Skeletal muscle tissue (tissue), 4 donors: ENCODE measurements around the gene SERPINB4. TPM values are rescaled to one million over a fixed set of nuclear protein-coding genes. Genes with fewer than 3 reads are reported as not detected.
"Not testable (repeated sequence)": the region's sequence is repeated elsewhere in the genome, so short reads cannot be mapped to it uniquely, and the experiment has no call there.

Experiments used
- H3K27ac ChIP-seq: one replicate; pipeline ENCODE4 v1.7.0; 2013; ENCODE audit warnings: mild to moderate bottlenecking, low read depth, low read length, inconsistent platforms
- H3K27me3 ChIP-seq, 3 donors: one replicate each; pipeline ENCODE4 v1.7.0; 2013; ENCODE audit warnings: low read length in 3 of 3; ENCODE audit not compliant: control insufficient read depth in 3 of 3, insufficient read depth in 3 of 3
- H3K36me3 ChIP-seq, 3 donors: one replicate each; pipeline ENCODE4 v1.7.0; 2013; ENCODE audit warnings: low read length in 3 of 3; ENCODE audit not compliant: control insufficient read depth in 3 of 3, insufficient read depth in 3 of 3
- H3K4me1 ChIP-seq, 3 donors: one replicate each; pipeline ENCODE4 v1.7.0; 2013; ENCODE audit warnings: low read length in 3 of 3, mild to moderate bottlenecking in 3 of 3; ENCODE audit not compliant: control insufficient read depth in 3 of 3, insufficient read depth in 3 of 3
- H3K4me3 ChIP-seq, 3 donors: one replicate each; pipeline ENCODE4 v1.7.0; 2013; ENCODE audit warnings: low read length in 3 of 3
- H3K9ac ChIP-seq, 3 donors: one replicate each; pipeline ENCODE4 v1.7.0; 2013; ENCODE audit warnings: low read length in 3 of 3, mild to moderate bottlenecking in 3 of 3, moderate library complexity in 2 of 3, low read depth in 1 of 3
- H3K9me3 ChIP-seq, 3 donors: one replicate each; pipeline ENCODE4 v1.7.0; 2013; ENCODE audit warnings: low read length in 3 of 3; ENCODE audit not compliant: control insufficient read depth in 3 of 3
- total RNA-seq: library from RNA; depleted of rRNA; stranded (reverse); fragments of >200 nt; gene quantifications from one replicate; pipeline ENCODE4 v1.2.3, GENCODE V29; 2014
- donor health status: Osteomylitis.

The SERPINB4 gene
- total RNA-seq: not detected

DNA sequence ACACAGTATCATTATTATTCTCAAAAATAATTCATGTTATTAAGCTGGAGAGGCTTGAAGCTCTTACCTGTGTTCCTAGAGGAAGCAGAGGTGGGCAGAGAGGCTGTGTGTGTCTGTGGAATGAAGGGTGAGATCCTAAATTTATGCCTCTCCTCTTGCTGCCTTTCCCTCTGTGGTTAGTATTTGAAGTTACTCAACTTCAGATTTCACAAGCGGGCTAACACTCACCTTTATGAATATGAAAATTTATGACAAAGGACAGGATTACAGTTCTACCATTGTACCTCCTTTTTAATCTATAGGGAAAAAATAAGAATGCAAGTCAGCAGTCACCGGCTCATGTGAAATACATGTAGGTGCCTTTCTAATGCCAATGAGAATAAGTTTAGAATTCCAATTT, at the start of gene SERPINB4:
Gene SERPINB4, minus strand, starts transcription at position 115 of the 400 bp plus-strand sequence. CDS start 679 bp downstream, outside the sequence.
- H3K27ac ChIP-seq, H3K9ac ChIP-seq, H3K4me3 ChIP-seq, H3K27me3 ChIP-seq, H3K9me3 ChIP-seq, H3K4me1 ChIP-seq, H3K36me3 ChIP-seq: not testable (repeated sequence)

DNA sequence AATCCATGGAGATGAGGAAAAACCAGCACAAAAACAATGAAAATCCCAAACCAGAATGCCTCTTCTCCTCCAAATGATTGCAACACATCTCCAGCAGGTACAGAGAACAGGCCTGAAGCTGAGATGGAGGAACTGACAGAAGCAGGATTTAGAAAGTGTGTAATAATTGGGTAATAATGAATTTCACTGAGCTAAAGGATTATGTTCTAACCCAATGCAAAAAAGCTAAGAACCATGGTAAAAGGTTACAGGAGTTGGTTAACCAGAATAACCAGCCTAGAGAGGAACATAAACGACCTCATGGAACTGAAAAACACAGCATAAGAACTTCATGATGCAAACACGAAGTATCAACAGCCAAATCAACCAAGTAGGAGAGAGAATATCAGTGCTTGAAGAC, 45.0 kb upstream of the SERPINB4 start:
- Histone ChIP-seq H3K27ac (no peak overlapping the region), H3K9ac (no peak overlapping the region), H3K4me1 (no peaks in the 10 kb centered on the region), H3K4me3 (no peak overlapping the region), H3K36me3 (no peaks in the 10 kb centered on the region), H3K27me3 (no peaks in the 10 kb centered on the region), H3K9me3 (no peaks in the 10 kb centered on the region)

DNA sequence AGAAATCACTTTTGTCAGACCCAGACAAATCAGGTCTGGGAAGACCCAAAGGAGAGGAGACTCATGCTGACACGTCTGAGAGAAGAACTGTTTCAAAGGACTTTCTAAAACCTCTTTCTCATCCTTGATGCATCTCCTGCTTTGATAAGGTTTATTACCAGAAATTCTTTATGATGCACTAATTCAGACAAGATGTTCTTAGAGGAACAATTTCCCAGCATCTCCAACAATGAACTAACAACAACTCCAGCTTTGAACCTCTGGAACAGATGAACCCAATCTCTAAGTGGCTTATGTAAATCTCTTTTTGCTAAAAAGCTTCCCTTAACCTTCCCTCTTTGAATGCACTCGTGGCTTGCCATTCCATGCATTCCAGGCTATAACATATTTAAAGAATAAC, 42.8 kb upstream of the SERPINB4 start:
- Histone ChIP-seq H3K4me1 (no peaks in the 10 kb centered on the region), H3K36me3 (no peaks in the 10 kb centered on the region), H3K27ac (no peak overlapping the region), H3K4me3 (no peak overlapping the region), H3K27me3 (no peaks in the 10 kb centered on the region), H3K9ac (no peak overlapping the region), H3K9me3 (no peaks in the 10 kb centered on the region)

DNA sequence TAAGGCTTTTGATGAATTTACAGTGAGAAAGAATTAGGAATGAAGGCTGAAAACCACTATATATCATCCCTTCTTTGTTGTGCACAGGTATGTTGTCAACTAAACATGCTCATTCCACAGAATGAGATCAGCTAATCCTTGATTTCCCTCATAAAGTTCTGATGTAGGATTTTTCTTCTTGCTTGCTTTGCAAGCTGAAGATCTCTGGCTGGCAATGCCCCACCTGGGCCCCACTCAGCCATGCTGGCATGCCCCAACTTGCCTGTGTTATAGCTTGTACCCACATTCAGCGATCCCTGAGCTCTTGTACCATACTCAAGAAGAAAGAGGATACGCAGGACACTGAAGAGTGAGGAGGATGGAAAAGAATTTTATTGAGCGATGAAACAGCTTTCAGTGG, 40.7 kb upstream of the SERPINB4 start:
- Histone ChIP-seq H3K4me1 (no peaks in the 10 kb centered on the region), H3K27ac (no peak overlapping the region), H3K4me3 (no peak overlapping the region), H3K9ac (no peak overlapping the region), H3K9me3 (no peaks in the 10 kb centered on the region), H3K36me3 (no peaks in the 10 kb centered on the region), H3K27me3 (no peaks in the 10 kb centered on the region)

DNA sequence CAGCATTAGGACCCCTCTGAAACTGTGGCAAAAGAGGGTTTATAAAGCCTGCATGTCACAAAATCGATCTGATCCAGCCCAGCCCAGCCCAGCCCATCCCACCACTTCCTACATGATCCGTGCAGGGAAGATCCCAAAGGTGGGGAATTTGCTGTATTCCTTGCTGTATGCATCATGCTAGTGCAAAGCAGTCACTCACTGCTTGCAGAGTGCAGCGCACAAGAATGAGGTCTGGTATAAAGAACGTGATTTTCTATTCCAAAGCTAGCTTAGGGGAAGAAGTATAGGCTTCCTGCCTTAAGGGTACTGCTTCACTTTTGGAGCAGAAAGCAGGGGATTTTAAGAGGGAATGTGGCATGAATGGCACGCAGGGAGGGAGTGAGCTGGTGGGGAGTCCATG, 39.8 kb upstream of the SERPINB4 start:
- H3K9me3 ChIP-seq: no peaks in the 10 kb centered on the region
- no peaks in the 10 kb centered on the region for H3K4me1 ChIP-seq
- no peak overlapping the region for H3K9ac ChIP-seq
- H3K27me3 ChIP-seq: no peaks in the 10 kb centered on the region
- H3K27ac ChIP-seq: no peak overlapping the region
- no peak overlapping the region for H3K4me3 ChIP-seq
- no peaks in the 10 kb centered on the region for H3K36me3 ChIP-seq

DNA sequence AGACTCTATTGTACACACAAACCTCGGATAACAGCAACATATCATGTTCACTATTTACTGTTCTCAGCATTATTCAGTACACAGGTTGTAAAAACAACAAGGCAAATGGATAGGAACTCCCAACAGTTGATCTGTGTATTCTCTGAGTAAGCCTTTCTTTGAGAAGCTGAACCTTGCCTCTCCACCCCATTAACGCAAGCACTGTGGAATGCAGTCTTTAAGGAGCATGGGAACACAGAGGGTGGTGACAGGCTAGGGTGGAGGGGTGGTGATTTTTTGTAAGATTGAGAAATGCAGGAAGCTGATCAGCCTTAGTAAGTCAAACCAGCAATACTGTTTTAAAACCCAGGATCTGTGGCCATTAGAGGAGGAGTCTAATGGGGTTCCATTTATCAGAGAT, 39.1 kb upstream of the SERPINB4 start:
- H3K36me3 ChIP-seq: no peaks in the 10 kb centered on the region
- no peaks in the 10 kb centered on the region for H3K27me3 ChIP-seq
- no peaks in the 10 kb centered on the region for H3K9me3 ChIP-seq
- no peak overlapping the region for H3K9ac ChIP-seq
- no peak overlapping the region for H3K4me3 ChIP-seq
- no peak overlapping the region for H3K27ac ChIP-seq
- no peaks in the 10 kb centered on the region for H3K4me1 ChIP-seq

DNA sequence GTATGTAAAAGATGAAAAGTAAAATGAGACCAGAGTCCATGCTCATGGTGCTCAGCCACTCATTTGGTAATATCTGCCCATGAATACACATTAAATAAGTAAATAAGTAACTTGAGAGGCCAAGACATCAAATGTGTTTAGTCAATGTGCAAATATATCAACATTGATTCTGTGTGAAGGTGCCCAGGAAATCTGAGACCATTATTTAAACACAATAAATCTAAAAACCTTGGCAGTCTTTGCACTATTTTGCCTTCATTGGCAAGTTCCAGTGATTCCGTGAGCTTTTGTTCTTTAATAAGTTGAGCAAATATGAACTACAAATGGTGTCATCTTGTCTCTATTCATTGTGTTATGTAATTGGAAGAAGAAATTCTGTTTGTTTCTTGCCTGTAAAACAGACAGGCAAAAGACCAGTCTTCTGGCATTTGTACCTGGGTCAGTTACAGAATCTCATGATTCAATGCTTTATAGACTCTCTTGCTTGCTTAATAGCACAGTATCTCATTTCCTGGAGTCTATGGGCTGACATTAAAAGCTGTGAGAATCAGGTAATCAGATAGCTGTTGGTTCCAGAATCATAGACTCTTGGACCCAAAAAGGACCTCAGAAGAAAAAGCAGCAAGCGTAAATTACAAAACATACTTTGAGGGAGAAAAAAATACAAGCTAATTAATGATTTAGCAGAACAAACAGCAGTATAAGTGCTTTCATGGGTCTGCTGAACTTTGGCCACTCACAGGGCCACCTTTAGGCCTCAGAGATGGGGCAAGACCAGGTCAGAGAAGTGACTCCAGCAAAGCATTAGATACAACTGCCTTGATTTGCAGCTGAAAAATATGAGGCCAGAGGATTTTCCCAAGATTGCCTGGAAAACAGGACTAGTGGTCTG, 37.6 kb upstream of the SERPINB4 start:
- Histone ChIP-seq H3K4me3 (no peak overlapping the region), H3K9me3 (no peaks in the 10 kb centered on the region), H3K9ac (no peak overlapping the region), H3K27ac (no peak overlapping the region), H3K36me3 (no peaks in the 10 kb centered on the region), H3K27me3 (no peaks in the 10 kb centered on the region), H3K4me1 (no peaks in the 10 kb centered on the region)

DNA sequence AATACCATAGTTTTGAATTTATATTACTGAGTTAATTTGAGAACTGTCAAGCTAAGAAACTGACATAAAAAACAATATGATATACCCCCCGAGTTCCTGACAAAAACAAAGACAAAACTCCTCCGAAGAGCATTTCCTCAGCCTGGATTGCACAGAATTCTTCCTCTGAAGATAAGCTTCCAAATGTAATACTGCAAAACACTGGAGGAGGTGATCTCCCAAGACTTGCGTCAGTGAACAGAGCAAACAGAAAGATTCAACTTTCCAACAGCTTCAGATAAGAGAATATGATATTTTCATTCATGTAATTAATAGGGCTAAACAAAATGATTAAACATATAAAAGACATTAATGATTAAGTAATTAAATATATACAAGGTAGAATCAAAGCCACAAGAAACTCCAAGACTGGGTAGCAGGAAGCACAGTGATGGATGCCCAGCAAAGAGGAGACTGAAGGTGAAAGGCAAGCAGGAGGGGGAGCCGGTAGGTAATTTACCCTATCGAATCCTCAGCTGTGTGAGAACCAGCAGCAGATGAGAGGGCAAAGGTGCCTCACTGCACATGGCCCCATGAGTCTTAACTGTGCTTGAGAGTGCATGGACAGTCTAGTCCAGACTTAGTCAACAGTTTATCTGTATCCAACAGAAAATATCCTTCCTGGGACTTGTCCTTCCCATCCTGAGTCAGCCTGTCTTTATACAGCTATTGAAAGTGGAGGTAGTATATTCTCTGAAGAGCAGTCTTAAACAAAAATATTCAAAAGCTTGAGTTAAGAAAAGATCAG, 36.0 kb upstream of the SERPINB4 start:
- Histone ChIP-seq H3K27ac (no peak overlapping the region), H3K9me3 (no peaks in the 10 kb centered on the region), H3K4me3 (no peak overlapping the region), H3K4me1 (no peaks in the 10 kb centered on the region), H3K27me3 (no peaks in the 10 kb centered on the region), H3K36me3 (no peaks in the 10 kb centered on the region), H3K9ac (no peak overlapping the region)

DNA sequence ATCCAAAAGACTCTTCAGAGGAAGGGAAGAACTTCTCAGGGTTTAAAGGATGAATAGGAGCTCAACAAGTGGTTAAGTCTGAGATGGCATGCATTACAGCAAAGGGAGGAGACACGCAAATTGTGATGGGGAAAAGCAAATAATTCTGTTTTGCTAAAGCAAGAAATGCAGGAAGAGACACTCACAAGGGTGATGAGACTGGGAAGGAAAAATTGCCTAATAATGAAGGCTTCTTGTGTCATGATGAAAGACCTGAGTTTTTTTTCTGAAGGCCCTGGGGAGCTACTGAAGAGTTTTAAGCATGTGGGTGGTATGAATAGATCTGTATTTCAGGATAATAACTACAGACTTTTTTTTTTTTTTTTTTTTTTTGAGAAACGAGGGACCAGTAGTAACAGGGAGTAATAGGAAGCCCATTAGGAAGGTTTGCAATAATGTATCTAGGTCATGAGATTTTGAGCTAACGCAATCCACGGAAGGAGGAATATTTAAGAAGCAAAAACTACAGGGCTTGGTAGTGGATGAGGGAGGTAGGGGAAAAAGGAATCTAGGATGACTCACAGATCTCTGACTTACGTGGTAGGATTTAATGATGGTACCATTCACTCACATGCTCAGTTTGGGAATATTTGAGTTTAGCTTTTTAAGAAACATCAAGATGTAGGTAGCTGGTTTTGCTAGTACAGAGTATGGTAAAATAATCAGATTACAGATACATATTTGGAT, 33.6 kb upstream of the SERPINB4 start:
- Histone ChIP-seq H3K9me3 (no peaks in the 10 kb centered on the region), H3K27me3 (no peaks in the 10 kb centered on the region), H3K9ac (no peak overlapping the region), H3K36me3 (no peaks in the 10 kb centered on the region), H3K4me1 (no peaks in the 10 kb centered on the region), H3K4me3 (no peak overlapping the region), H3K27ac (no peak overlapping the region)
